Prostate gland (tissue), 2 donors: ENCODE measurements around the gene SPATA2L. TPM values are rescaled to one million over a fixed set of nuclear protein-coding genes. Genes with fewer than 3 reads are reported as not detected.

Experiments used
- DNase-seq: peaks from one replicate; pipeline ENCODE4 v3.0.0-alpha.2; 2019; ENCODE audit warnings: low spot score
- H3K27ac ChIP-seq, 2 donors: fragments of 200-600 bp; sonication (generic); 2 replicates each; pipeline ENCODE4 v1.5.1; 2017 to 2019
- H3K27me3 ChIP-seq: fragments of 200-600 bp; sonication (generic); replicated peaks from 2 replicates; pipeline ENCODE4 v1.5.1; 2019; ENCODE audit not compliant: insufficient read depth
- H3K36me3 ChIP-seq, 2 donors: fragments of 200-600 bp; sonication (generic); 1 replicate in 1 of 2; 2 replicates in 1 of 2; pipeline versions ENCODE4 v1.5.1 to v1.8.1; 2017 to 2019
- H3K4me1 ChIP-seq: fragments of 200-600 bp; sonication (generic); replicated peaks from 2 replicates; pipeline ENCODE4 v1.5.1; 2019
- H3K4me3 ChIP-seq, 2 donors: fragments of 200-600 bp; sonication (generic); 2 replicates each; pipeline ENCODE4 v1.5.1; 2017 to 2019
- H3K9me3 ChIP-seq: fragments of 200-600 bp; sonication (generic); 2 replicates; pipeline ENCODE4 v1.5.1; 2017
- CTCF ChIP-seq, 4 experiments: fragments of 200-600 bp in 2 of 4; fragments of 450-650 bp in 2 of 4; sonication (generic) in 2 of 4; IDR thresholded peaks; 1 replicate in 3 of 4; 2 replicates in 1 of 4; pipeline ENCODE4 v1.5.1; 2016 to 2019; ENCODE audit warnings: antibody characterized with exemption in 4 of 4, mild to moderate bottlenecking in 2 of 4, moderate library complexity in 2 of 4
- POLR2A ChIP-seq: fragments of 450-650 bp; IDR thresholded peaks from one replicate; pipeline ENCODE4 v1.6.1; 2016; ENCODE audit warnings: antibody characterized with exemption, mild to moderate bottlenecking
- POLR2AphosphoS5 ChIP-seq: sonication (generic); formaldehyde crosslinking; IDR thresholded peaks from one replicate; pipeline ENCODE4 v1.6.1; 2017; ENCODE audit warnings: antibody characterized with exemption
- WGBS: methylation state at CpG from one replicate; pipeline ENCODE4 v1.1.5; 2018; 5-methylcytosine and 5-hydroxymethylcytosine counted together
- intact Hi-C: fragments of 100-400 bp; cut with DNase I; formaldehyde crosslinking; loops from one replicate; pipeline ENCODE4 v1.14.2; 2022
- total RNA-seq, 2 donors: library from RNA; depleted of rRNA; stranded (reverse); fragments of >200 nt; gene quantifications; one replicate each; pipeline ENCODE4 v1.1.0, GENCODE V29; 2016

The SPATA2L gene
- total RNA-seq, 2 donors from 2014 or later: 15.6 to 19.7 TPM

GRCh38 chr16:89661215-89661614 is 40.3 kb downstream of the SPATA2L start:
- Histone ChIP-seq H3K9me3 (no peaks in the 10 kb centered on the region), H3K27ac (no peak overlapping the region), H3K36me3 (no peaks in the 10 kb centered on the region), H3K4me1 (peaks cover 10% of the 10 kb centered on the region), H3K4me3 (no peak overlapping the region), H3K27me3 (no peaks in the 10 kb centered on the region)
- 96% methylated on average over 9 of the region's 9 CpGs for WGBS
- TF ChIP-seq POLR2AphosphoS5: no peak
- TF ChIP-seq POLR2A: no peak
- DNase-seq: no peak
- intact Hi-C loops: no loop called here

GRCh38 chr16:89660146-89660545 is 41.4 kb downstream of the SPATA2L start:
- no peak for DNase-seq
- no peak overlapping the region for H3K27ac ChIP-seq
- H3K4me3 ChIP-seq: no peak overlapping the region
- H3K36me3 ChIP-seq: no peaks in the 10 kb centered on the region
- no peak for TF ChIP-seq POLR2A
- TF ChIP-seq CTCF (IDR thresholded peaks at IDR 0.05): no peak
- no peak for TF ChIP-seq POLR2AphosphoS5
- no peaks in the 10 kb centered on the region for H3K9me3 ChIP-seq
- H3K27me3 ChIP-seq: no peaks in the 10 kb centered on the region
- intact Hi-C loops: no loop called here
- peaks cover 10% of the 10 kb centered on the region for H3K4me1 ChIP-seq
- WGBS: 92% methylated on average over 7 of the region's 7 CpGs

- Histone ChIP-seq H3K27me3 (no peaks in the 10 kb centered on the region), H3K4me1 (peaks cover 10% of the 10 kb centered on the region), H3K4me3 (peak overlapping the region; percentile 86 to 94), H3K27ac (peak overlapping the region; percentile 72 to 73), H3K36me3 (no peaks in the 10 kb centered on the region), H3K9me3 (no peaks in the 10 kb centered on the region)
- TF ChIP-seq POLR2A (no peak), CTCF (IDR thresholded peaks at IDR 0.05) (no peak), POLR2AphosphoS5 (no peak)
- no peak for DNase-seq
- intact Hi-C loops: no loop called here
- whole genome bisulfite sequencing: 14% methylated on average over 27 of the region's 27 CpGs
These were observed 43.2 kb downstream of the SPATA2L start for GRCh38 chr16:89658221-89658879.

- Histone ChIP-seq H3K36me3 (no peaks in the 10 kb centered on the region), H3K9me3 (no peaks in the 10 kb centered on the region), H3K27me3 (no peaks in the 10 kb centered on the region), H3K4me1 (peaks cover 10% of the 10 kb centered on the region), H3K4me3 (peak within 1 kb of the TSS; percentile 86 to 94), H3K27ac (peak within 1 kb of the TSS; percentile 72 to 73)
- intact Hi-C loops: no loop called here
- DNase-seq: peak; percentile 81
- TF ChIP-seq POLR2AphosphoS5 (peak; percentile 67), POLR2A (peak; percentile 55), CTCF (IDR thresholded peaks at IDR 0.05) (no peak)
- WGBS: 0% methylated on average over 91 of the region's 99 CpGs
These were observed 43.9 kb downstream of the SPATA2L start, which contains the start of the genes CHMP1A and SPATA33 for GRCh38 chr16:89657442-89658220. TSS of gene CHMP1A (minus strand) at chr16:89657708. CDS start at chr16:89657588, 120 bp downstream. TSS of gene SPATA33 (plus strand) at chr16:89657836. CDS start at chr16:89657912, 76 bp downstream.

GRCh38 chr16:89656435-89657121 is 44.9 kb downstream of the SPATA2L start:
- Histone ChIP-seq H3K27ac (peak overlapping the region; percentile 72 to 73), H3K36me3 (no peaks in the 10 kb centered on the region)
- intact Hi-C loops: no loop called here

More at GRCh38 chr16:89656435-89657121, 44.9 kb downstream of the SPATA2L start:
- no peak for DNase-seq
- WGBS: 35% methylated on average over 32 of the region's 32 CpGs
- no peak for TF ChIP-seq CTCF (IDR thresholded peaks at IDR 0.05)
- no peak for TF ChIP-seq POLR2A
- H3K4me1 ChIP-seq: peaks cover 10% of the 10 kb centered on the region
- peak overlapping the region; percentile 86 to 94 for H3K4me3 ChIP-seq
- H3K27me3 ChIP-seq: no peaks in the 10 kb centered on the region
- H3K9me3 ChIP-seq: no peaks in the 10 kb centered on the region
